ENCODE data around the gene ITGA3. TPM values are rescaled to one million over a fixed set of nuclear protein-coding genes. Genes with fewer than 3 reads are reported as not detected.

The ITGA3 gene
- total and polyA plus RNA-seq, 2 of the 13 experiments (the other 11 are each of a cell fraction or from before 2014, with no cell fraction given), result 0.48 to 0.69 TPM

- TF ChIP-seq RFX3 (CRISPR knock-in tag; IDR thresholded peaks at IDR 0.05) (no peak), POLR2AphosphoS2 (IDR thresholded peaks at IDR 0.05; ENCODE audit: low read depth, low read length) (no peak), MIXL1 (CRISPR knock-in tag; IDR thresholded peaks at IDR 0.05) (peak; percentile 62; the same call in 1 of the 2 replicates), SUZ12 (IDR thresholded peaks at IDR 0.05; ENCODE audit: low read depth, low read length) (no peak), RORA (CRISPR knock-in tag; IDR thresholded peaks at IDR 0.05) (no peak), MEIS1 (CRISPR knock-in tag; IDR thresholded peaks at IDR 0.05; ENCODE audit: borderline replicate concordance) (no peak), RFX5 (IDR thresholded peaks at IDR 0.05; ENCODE audit: low read depth, low read length) (no peak), ZNF883 (CRISPR knock-in tag; IDR thresholded peaks at IDR 0.05; ENCODE audit: not compliant biosample characterization) (no peak), TFAP4 (IDR thresholded peaks at IDR 0.05; ENCODE audit: borderline replicate concordance, low read depth) (no peak), ZNF550 (CRISPR knock-in tag; IDR thresholded peaks at IDR 0.05; ENCODE audit: borderline replicate concordance) (no peak), GATAD1 (CRISPR knock-in tag; IDR thresholded peaks at IDR 0.05) (peak; percentile 54; the same call in 1 of the 2 replicates), SCMH1 (CRISPR knock-in tag; IDR thresholded peaks at IDR 0.05; ENCODE audit: borderline replicate concordance) (no peak), FLYWCH1 (CRISPR knock-in tag; IDR thresholded peaks at IDR 0.05) (no peak), MTA3 (CRISPR knock-in tag; IDR thresholded peaks at IDR 0.05) (no peak), CBX1 (IDR thresholded peaks at IDR 0.05; ENCODE audit: low read depth) (no peak), SRSF9 (IDR thresholded peaks at IDR 0.05; ENCODE audit: borderline replicate concordance, insufficient read depth, low read depth, low read length, poor library complexity, severe bottlenecking) (no peak), NFIC (IDR thresholded peaks at IDR 0.05; ENCODE audit: low read length) (no peak)
- TF ChIP-seq, protein P1, sequence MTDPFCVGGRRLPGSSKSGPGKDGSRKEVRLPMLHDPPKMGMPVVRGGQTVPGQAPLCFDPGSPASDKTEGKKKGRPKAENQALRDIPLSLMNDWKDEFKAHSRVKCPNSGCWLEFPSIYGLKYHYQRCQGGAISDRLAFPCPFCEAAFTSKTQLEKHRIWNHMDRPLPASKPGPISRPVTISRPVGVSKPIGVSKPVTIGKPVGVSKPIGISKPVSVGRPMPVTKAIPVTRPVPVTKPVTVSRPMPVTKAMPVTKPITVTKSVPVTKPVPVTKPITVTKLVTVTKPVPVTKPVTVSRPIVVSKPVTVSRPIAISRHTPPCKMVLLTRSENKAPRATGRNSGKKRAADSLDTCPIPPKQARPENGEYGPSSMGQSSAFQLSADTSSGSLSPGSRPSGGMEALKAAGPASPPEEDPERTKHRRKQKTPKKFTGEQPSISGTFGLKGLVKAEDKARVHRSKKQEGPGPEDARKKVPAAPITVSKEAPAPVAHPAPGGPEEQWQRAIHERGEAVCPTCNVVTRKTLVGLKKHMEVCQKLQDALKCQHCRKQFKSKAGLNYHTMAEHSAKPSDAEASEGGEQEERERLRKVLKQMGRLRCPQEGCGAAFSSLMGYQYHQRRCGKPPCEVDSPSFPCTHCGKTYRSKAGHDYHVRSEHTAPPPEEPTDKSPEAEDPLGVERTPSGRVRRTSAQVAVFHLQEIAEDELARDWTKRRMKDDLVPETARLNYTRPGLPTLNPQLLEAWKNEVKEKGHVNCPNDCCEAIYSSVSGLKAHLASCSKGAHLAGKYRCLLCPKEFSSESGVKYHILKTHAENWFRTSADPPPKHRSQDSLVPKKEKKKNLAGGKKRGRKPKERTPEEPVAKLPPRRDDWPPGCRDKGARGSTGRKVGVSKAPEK (CRISPR knock-in tag; IDR thresholded peaks at IDR 0.05; ENCODE audit: borderline replicate concordance), result no peak
- TF ChIP-seq, protein P2, sequence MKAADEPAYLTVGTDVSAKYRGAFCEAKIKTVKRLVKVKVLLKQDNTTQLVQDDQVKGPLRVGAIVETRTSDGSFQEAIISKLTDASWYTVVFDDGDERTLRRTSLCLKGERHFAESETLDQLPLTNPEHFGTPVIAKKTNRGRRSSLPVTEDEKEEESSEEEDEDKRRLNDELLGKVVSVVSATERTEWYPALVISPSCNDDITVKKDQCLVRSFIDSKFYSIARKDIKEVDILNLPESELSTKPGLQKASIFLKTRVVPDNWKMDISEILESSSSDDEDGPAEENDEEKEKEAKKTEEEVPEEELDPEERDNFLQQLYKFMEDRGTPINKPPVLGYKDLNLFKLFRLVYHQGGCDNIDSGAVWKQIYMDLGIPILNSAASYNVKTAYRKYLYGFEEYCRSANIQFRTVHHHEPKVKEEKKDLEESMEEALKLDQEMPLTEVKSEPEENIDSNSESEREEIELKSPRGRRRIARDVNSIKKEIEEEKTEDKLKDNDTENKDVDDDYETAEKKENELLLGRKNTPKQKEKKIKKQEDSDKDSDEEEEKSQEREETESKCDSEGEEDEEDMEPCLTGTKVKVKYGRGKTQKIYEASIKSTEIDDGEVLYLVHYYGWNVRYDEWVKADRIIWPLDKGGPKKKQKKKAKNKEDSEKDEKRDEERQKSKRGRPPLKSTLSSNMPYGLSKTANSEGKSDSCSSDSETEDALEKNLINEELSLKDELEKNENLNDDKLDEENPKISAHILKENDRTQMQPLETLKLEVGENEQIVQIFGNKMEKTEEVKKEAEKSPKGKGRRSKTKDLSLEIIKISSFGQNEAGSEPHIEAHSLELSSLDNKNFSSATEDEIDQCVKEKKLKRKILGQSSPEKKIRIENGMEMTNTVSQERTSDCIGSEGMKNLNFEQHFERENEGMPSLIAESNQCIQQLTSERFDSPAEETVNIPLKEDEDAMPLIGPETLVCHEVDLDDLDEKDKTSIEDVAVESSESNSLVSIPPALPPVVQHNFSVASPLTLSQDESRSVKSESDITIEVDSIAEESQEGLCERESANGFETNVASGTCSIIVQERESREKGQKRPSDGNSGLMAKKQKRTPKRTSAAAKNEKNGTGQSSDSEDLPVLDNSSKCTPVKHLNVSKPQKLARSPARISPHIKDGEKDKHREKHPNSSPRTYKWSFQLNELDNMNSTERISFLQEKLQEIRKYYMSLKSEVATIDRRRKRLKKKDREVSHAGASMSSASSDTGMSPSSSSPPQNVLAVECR (CRISPR knock-in tag; IDR thresholded peaks at IDR 0.05; ENCODE audit: borderline replicate concordance), result no peak
- TF ChIP-seq, protein P3, sequence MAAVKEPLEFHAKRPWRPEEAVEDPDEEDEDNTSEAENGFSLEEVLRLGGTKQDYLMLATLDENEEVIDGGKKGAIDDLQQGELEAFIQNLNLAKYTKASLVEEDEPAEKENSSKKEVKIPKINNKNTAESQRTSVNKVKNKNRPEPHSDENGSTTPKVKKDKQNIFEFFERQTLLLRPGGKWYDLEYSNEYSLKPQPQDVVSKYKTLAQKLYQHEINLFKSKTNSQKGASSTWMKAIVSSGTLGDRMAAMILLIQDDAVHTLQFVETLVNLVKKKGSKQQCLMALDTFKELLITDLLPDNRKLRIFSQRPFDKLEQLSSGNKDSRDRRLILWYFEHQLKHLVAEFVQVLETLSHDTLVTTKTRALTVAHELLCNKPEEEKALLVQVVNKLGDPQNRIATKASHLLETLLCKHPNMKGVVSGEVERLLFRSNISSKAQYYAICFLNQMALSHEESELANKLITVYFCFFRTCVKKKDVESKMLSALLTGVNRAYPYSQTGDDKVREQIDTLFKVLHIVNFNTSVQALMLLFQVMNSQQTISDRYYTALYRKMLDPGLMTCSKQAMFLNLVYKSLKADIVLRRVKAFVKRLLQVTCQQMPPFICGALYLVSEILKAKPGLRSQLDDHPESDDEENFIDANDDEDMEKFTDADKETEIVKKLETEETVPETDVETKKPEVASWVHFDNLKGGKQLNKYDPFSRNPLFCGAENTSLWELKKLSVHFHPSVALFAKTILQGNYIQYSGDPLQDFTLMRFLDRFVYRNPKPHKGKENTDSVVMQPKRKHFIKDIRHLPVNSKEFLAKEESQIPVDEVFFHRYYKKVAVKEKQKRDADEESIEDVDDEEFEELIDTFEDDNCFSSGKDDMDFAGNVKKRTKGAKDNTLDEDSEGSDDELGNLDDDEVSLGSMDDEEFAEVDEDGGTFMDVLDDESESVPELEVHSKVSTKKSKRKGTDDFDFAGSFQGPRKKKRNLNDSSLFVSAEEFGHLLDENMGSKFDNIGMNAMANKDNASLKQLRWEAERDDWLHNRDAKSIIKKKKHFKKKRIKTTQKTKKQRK (IDR thresholded peaks at IDR 0.05; ENCODE audit: low read length), result no peak
Measured at GRCh38 chr17:50094243-50094752, 38.4 kb downstream of the ITGA3 start (continued).
